Kidney epithelial cell (primary cell): Measurements from ENCODE around the gene TRPT1. TPM values are rescaled to one million over a fixed set of nuclear protein-coding genes. Genes with fewer than 3 reads are reported as not detected.

Experiments
- DNase-seq: peaks from one replicate; pipeline ENCODE4 v3.0.0-alpha.2; 2010; ENCODE audit warnings: low read depth
- H3K27me3 ChIP-seq: 2 replicates; pipeline ENCODE4 v1.6.0; 2011; ENCODE audit warnings: low read length; ENCODE audit not compliant: control insufficient read depth, insufficient read depth
- H3K36me3 ChIP-seq: 2 replicates; pipeline ENCODE4 v1.5.1; 2011; ENCODE audit warnings: low read length; ENCODE audit not compliant: control insufficient read depth, insufficient read depth
- H3K4me3 ChIP-seq: 2 replicates; pipeline ENCODE4 v1.5.1; 2011; ENCODE audit warnings: low read depth, mild to moderate bottlenecking, control low read depth, low read length
- total RNA-seq: library from RNA; depleted of rRNA; stranded (reverse); fragments of >200 nt; gene quantifications from 2 replicates; pipeline ENCODE4 v1.2.3, GENCODE V29; 2015
- TF ChIP-seq, protein P1 (sequence below): IDR thresholded peaks from 2 replicates; pipeline ENCODE4 v1.5.1; 2011; ENCODE audit warnings: mild to moderate bottlenecking, moderate library complexity, low read length, control low read depth, inconsistent platforms; ENCODE audit not compliant: insufficient read depth, poor library complexity, severe bottlenecking

The TRPT1 gene
- total RNA-seq, 1 donor from 2014 or later = 77.1 TPM

DNA sequence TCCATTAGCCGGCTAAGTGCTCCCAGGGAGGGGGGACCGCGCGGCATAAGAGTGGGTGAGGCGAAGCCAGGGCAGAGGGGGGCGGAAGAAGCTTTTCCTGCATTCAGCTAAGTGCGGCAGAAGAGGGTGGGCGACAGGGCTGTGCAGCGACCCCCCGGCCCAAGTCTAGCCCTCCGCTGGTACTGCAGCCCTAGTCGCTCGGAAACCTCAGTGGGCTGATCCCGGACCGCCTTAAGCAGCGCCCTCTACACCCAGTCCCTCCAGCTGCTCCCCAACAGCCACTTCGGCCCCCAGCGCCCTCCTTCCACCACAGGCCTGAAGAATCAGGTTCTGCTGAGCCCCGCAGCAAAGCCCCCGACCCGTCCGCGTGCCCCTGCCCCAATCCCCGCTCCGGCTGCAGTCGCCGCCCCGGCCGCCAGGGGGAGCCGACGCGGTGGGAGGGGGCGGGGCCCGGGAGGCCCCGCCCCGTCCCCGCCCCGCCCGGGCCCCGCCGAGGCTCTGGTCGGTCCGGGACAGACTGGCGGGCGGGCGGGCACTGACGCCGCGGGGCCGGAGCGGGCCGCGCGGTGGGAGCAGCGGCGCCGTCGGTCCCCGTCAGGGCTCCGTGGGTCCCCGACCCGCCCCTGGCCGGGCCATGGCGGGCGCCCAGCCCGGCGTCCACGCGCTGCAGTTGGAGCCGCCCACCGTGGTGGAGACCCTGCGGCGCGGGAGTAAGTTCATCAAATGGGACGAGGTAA lies 25.2 kb upstream of the TRPT1 start, which contains the start of gene PLCB3:
PLCB3 (plus strand) TSS at position 515 of the 737 bp plus-strand sequence; CDS start at position 635, 120 bp downstream.
- DNase-seq = no peak
- Histone ChIP-seq H3K36me3 (no peaks in the 10 kb centered on the region), H3K4me3 (peak within 1 kb of the TSS; percentile 77), H3K27me3 (no peaks in the 10 kb centered on the region)
- TF ChIP-seq, protein P1, sequence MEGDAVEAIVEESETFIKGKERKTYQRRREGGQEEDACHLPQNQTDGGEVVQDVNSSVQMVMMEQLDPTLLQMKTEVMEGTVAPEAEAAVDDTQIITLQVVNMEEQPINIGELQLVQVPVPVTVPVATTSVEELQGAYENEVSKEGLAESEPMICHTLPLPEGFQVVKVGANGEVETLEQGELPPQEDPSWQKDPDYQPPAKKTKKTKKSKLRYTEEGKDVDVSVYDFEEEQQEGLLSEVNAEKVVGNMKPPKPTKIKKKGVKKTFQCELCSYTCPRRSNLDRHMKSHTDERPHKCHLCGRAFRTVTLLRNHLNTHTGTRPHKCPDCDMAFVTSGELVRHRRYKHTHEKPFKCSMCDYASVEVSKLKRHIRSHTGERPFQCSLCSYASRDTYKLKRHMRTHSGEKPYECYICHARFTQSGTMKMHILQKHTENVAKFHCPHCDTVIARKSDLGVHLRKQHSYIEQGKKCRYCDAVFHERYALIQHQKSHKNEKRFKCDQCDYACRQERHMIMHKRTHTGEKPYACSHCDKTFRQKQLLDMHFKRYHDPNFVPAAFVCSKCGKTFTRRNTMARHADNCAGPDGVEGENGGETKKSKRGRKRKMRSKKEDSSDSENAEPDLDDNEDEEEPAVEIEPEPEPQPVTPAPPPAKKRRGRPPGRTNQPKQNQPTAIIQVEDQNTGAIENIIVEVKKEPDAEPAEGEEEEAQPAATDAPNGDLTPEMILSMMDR = peak; percentile 47

DNA sequence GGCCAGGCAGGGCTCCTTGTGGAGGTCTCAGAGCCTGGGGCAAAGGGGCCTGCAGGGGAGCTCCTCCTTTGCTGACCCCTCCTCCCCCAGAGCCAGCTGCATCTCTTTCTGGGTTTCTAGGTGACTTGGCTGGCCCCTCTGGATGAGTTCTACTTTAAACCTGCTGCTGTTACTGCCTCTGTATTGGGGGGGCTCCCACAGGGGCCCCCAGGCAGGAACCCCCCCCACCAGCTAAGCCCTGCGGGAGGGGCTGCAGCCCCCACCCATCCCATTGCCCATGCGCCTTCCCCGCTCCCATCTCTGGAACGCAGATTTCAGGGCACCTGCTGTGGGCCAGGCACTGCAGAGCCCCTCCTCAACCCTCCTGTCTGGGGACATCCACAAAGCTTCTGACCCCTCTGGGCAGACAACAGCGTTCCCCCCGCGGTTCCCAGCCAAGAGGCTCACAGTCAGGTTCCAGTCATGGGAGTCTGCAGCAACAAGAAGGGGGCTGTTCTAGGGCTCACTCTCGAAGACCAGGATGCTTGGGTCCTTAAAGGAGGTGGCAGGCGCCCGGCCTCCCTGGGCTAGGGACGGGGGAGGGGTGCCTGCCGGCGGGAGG lies 24.5 kb upstream of the TRPT1 start:
- TF ChIP-seq, protein P1 = no peak
- DNase-seq = no peak
- H3K4me3 ChIP-seq = peak overlapping the region; percentile 77
- no peaks in the 10 kb centered on the region for H3K36me3 ChIP-seq
- no peaks in the 10 kb centered on the region for H3K27me3 ChIP-seq

DNA sequence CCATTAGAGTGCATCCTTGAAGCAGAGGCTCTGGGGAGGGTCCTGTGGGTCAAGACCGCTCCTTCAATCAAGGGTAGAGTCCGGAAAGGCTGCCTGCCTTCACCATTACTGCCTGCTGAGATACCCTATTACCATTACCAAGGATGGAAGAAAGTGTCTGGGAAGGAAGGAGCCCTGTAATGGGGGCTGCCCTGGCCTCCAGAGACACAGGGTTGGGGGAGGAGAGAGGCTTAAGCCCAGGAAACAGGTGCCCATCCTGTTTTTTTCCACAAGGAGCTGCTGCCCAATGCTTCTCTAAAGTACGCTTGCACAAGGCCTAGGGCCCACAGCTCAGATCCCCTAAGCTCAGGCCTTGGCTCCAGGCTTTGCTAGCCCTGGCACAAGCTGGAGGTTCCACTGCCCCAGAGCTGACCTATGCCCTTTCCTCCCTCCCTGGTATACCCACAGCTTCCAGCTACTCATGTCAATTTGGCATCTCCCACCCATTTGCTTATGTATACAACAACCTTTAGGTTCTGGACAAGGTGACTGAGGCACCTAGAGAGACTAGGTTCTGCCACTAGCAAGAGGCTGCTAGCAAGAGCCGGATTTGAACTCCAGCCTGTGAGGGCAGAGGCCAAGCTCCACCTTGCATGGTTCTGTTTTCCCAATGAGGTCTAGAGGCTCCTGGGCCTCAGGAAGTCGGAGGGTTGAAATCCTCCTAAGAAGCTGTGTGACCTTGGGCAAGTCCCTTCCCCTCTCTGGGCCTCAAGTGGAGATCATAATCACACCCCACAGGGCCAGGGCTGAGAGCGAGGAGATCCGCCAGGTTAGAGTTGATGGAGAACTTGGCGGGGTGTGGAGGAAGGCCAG lies 23.8 kb upstream of the TRPT1 start:
- no peaks in the 10 kb centered on the region for H3K36me3 ChIP-seq
- H3K27me3 ChIP-seq = no peaks in the 10 kb centered on the region
- TF ChIP-seq, protein P1 = no peak
- no peak overlapping the region for H3K4me3 ChIP-seq
- no peak for DNase-seq

DNA sequence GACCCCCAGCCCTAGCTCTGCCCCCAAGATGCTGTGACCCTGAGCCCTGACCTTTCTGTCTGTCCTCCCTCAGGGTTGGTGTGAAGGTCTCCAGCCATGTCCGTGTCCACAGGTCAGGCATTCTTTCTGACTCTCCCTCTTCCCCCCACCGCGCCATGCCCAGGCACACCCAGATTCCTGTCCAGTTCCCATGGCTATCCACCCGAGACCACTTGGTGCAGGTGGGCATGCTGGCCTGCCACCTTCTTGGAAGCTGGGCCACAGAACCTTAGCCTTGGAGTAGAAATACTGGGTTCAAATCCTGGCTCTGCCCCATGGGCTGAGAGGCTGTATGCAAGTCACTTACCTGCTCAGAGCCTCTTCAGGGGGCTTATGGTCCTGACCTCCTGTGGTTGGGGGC lies 23.1 kb upstream of the TRPT1 start:
- DNase-seq = no peak
- H3K4me3 ChIP-seq = no peak overlapping the region
- no peaks in the 10 kb centered on the region for H3K36me3 ChIP-seq
- H3K27me3 ChIP-seq = no peaks in the 10 kb centered on the region
- TF ChIP-seq, protein P1 = no peak

DNA sequence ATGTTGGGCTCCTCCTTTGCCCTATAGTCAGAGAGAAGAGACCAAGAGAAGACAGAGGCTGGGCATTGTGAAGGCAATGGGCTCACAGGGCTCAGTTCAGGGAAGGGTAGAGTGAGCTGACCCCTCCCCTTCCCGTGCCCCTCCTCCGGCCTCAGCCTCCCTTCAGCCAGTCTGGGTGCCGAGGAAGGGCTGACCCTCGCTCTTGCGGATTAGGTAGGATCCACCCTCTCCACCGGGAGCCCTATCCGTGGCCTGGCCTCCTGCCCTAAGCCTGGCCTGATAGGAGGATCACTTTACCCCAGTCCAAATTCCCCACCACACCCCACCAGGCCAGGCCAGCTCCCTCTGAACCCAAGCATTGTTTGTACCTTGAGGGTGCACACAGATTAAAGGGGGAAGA lies 22.6 kb upstream of the TRPT1 start:
- DNase-seq = no peak
- Histone ChIP-seq H3K27me3 (no peaks in the 10 kb centered on the region), H3K4me3 (no peak overlapping the region), H3K36me3 (no peaks in the 10 kb centered on the region)
- TF ChIP-seq, protein P1 = no peak
